Esophagus squamous epithelium (tissue), 5 donors: ENCODE measurements around the gene ATM. TPM values are rescaled to one million over a fixed set of nuclear protein-coding genes. Genes with fewer than 3 reads are reported as not detected.

Source experiments
- DNase-seq: peaks from one replicate; lab custom pipeline; 2025; lab: John Stamatoyannopoulos, UW
- H3K27ac ChIP-seq, 4 donors: fragments of 200-600 bp; sonication (generic); one replicate each; pipeline ENCODE4 v1.5.1; 2016 to 2019; ENCODE audit warnings: mild to moderate bottlenecking in 1 of 4
- H3K27me3 ChIP-seq, 4 donors: fragments of 200-600 bp; sonication (generic); 1 replicate in 3 of 4; 2 replicates in 1 of 4; pipeline versions ENCODE4 v1.5.1 to v1.6.0; 2017 to 2021; ENCODE audit warnings: antibody characterized with exemption in 1 of 4
- H3K36me3 ChIP-seq, 3 donors: fragments of 200-600 bp; sonication (generic); one replicate each; pipeline ENCODE4 v1.5.1; 2016 to 2019
- H3K4me1 ChIP-seq, 3 donors: fragments of 200-600 bp; sonication (generic); one replicate each; pipeline ENCODE4 v1.5.1; 2017 to 2019
- H3K4me3 ChIP-seq, 4 donors: fragments of 200-600 bp; sonication (generic); 1 replicate in 3 of 4; 2 replicates in 1 of 4; pipeline ENCODE4 v1.5.1; 2016 to 2019; ENCODE audit warnings: mild to moderate bottlenecking in 2 of 4, moderate library complexity in 1 of 4
- H3K9me3 ChIP-seq, 3 donors: fragments of 200-600 bp; sonication (generic); one replicate each; pipeline ENCODE4 v1.5.1; 2016 to 2019
- CTCF ChIP-seq, 6 experiments: fragments of 450-650 bp in 4 of 6; fragments of 200-600 bp in 2 of 6; sonication (generic) in 2 of 6; IDR thresholded peaks; one replicate each; pipeline ENCODE4 v1.5.1; 2016 to 2019; ENCODE audit warnings: antibody characterized with exemption in 6 of 6, mild to moderate bottlenecking in 4 of 6, moderate library complexity in 4 of 6
- POLR2A ChIP-seq, 4 donors: fragments of 450-650 bp; IDR thresholded peaks; one replicate each; pipeline ENCODE4 v1.6.1; 2017; ENCODE audit warnings: antibody characterized with exemption in 4 of 4, mild to moderate bottlenecking in 4 of 4, moderate library complexity in 3 of 4
- WGBS, 2 donors: methylation state at CpG; one replicate each; pipeline ENCODE4 v1.1.5; 2018; 5-methylcytosine and 5-hydroxymethylcytosine counted together
- intact Hi-C: fragments of 100-400 bp; cut with DNase I; formaldehyde crosslinking; loops from one replicate; pipeline ENCODE4 v1.15.0; 2022
- total RNA-seq, 4 donors: library from RNA; depleted of rRNA; stranded (reverse); fragments of >200 nt; gene quantifications; one replicate each; pipeline ENCODE4 v1.1.0, GENCODE V29; 2016
- donor health status: DM: yes; HTN: yes; CAD: no.

The ATM gene
- total RNA-seq, 4 donors from 2014 or later = 13.9 to 52.6 (median 21.7) TPM

GRCh38 chr11:108220721-108221336 lies 2.0 kb upstream of the ATM start:
- TF ChIP-seq CTCF (IDR thresholded peaks at IDR 0.05) = no peak
- TF ChIP-seq POLR2A (IDR thresholded peaks at IDR 0.05) = no peak
- Histone ChIP-seq H3K27ac (peak overlapping the region in 2 of 4 donors; percentile 96 to 98), H3K4me3 (peak overlapping the region in 3 of 4 donors; percentile 61 to 94 (median 77)), H3K36me3 (no peaks in the 10 kb centered on the region), H3K27me3 (no peaks in the 10 kb centered on the region), H3K4me1 (peaks cover 6 to 57% (median 18%) of the 10 kb centered on the region in 3 donors), H3K9me3 (no peaks in the 10 kb centered on the region)
- intact Hi-C loops = loop anchor here (10.0 kb wide), 1 partner anchor 424 kb away; no protein-coding TSS in a partner anchor
- DNase-seq = no peak
- WGBS, 2 donors = 37 to 39% methylated on average over 5 of the region's 5 CpGs

GRCh38 chr11:108221371-108221770 lies 1.5 kb upstream of the ATM start:
- no peaks in the 10 kb centered on the region for H3K36me3 ChIP-seq
- peak overlapping the region; percentile 95 to 98 (median 97) for H3K27ac ChIP-seq
- H3K4me3 ChIP-seq = peak overlapping the region; percentile 61 to 94 (median 70)
- DNase-seq = no peak
- TF ChIP-seq CTCF (IDR thresholded peaks at IDR 0.05) (no peak), POLR2A (IDR thresholded peaks at IDR 0.05) (no peak)
- intact Hi-C loops = loop anchor here (10.0 kb wide), 1 partner anchor 423 kb away; no protein-coding TSS in a partner anchor
- no peaks in the 10 kb centered on the region for H3K9me3 ChIP-seq
- peaks cover 6 to 63% (median 18%) of the 10 kb centered on the region in 3 donors for H3K4me1 ChIP-seq
- 0% methylated on average over 12 of the region's 12 CpGs for WGBS, 2 donors
- H3K27me3 ChIP-seq = no peaks in the 10 kb centered on the region

GRCh38 chr11:108221911-108222573 lies 825 bp upstream of the ATM start:
- no peaks in the 10 kb centered on the region for H3K27me3 ChIP-seq
- H3K4me1 ChIP-seq = peaks cover 6 to 70% (median 18%) of the 10 kb centered on the region in 3 donors
- no peaks in the 10 kb centered on the region for H3K9me3 ChIP-seq
- peak overlapping the region; percentile 61 to 94 (median 70) for H3K4me3 ChIP-seq
- WGBS, 2 donors = 1% methylated on average over 17 to 24 of the region's 29 CpGs
- TF ChIP-seq CTCF (IDR thresholded peaks at IDR 0.05) (no peak), POLR2A (IDR thresholded peaks at IDR 0.05) (no peak)
- DNase-seq = no peak
- intact Hi-C loops = loop anchor here (10.0 kb wide), 1 partner anchor 423 kb away; no protein-coding TSS in a partner anchor
- H3K36me3 ChIP-seq = peaks cover 0 to 2% (median 0%) of the 10 kb centered on the region in 3 donors
- peak overlapping the region; percentile 95 to 98 (median 97) for H3K27ac ChIP-seq

- Histone ChIP-seq H3K9me3 (no peaks in the 10 kb centered on the region), H3K4me1 (peaks cover 6 to 72% (median 18%) of the 10 kb centered on the region in 3 donors), H3K27me3 (no peaks in the 10 kb centered on the region), H3K27ac (peak overlapping the region; percentile 95 to 98 (median 97)), H3K36me3 (peaks cover 0 to 15% (median 0%) of the 10 kb centered on the region in 3 donors), H3K4me3 (peak overlapping the region; percentile 61 to 94 (median 70))
- TF ChIP-seq CTCF (IDR thresholded peaks at IDR 0.05) (no peak), POLR2A (IDR thresholded peaks at IDR 0.05) (peak in 1 of 4 donors; percentile 16)
- 7 to 8% methylated on average over 20 of the region's 20 CpGs for WGBS, 2 donors
- DNase-seq = no peak
- intact Hi-C loops = loop anchor here (10.0 kb wide), 1 partner anchor 421 kb away; no protein-coding TSS in a partner anchor
Observed at GRCh38 chr11:108223348-108224149, 682 bp downstream of the ATM start.
